GM10266 (cell line): ENCODE results near the gene CNOT3.
"Not testable (repeated sequence)": the region's sequence is repeated elsewhere in the genome, so short reads cannot be mapped to it uniquely, and the experiment has no call there.

Experiments used
- DNase-seq: peaks from one replicate; pipeline ENCODE4 v3.0.0; 2012; ENCODE audit errors: extremely low spot score
- TF ChIP-seq, protein P1 (sequence below): IDR thresholded peaks from 2 replicates; pipeline ENCODE4 v1.5.1; 2012; ENCODE audit warnings: mild to moderate bottlenecking, low read depth; ENCODE audit not compliant: control insufficient read depth, insufficient read depth; ENCODE audit errors: missing control alignments

CNOT3 gene

DNA sequence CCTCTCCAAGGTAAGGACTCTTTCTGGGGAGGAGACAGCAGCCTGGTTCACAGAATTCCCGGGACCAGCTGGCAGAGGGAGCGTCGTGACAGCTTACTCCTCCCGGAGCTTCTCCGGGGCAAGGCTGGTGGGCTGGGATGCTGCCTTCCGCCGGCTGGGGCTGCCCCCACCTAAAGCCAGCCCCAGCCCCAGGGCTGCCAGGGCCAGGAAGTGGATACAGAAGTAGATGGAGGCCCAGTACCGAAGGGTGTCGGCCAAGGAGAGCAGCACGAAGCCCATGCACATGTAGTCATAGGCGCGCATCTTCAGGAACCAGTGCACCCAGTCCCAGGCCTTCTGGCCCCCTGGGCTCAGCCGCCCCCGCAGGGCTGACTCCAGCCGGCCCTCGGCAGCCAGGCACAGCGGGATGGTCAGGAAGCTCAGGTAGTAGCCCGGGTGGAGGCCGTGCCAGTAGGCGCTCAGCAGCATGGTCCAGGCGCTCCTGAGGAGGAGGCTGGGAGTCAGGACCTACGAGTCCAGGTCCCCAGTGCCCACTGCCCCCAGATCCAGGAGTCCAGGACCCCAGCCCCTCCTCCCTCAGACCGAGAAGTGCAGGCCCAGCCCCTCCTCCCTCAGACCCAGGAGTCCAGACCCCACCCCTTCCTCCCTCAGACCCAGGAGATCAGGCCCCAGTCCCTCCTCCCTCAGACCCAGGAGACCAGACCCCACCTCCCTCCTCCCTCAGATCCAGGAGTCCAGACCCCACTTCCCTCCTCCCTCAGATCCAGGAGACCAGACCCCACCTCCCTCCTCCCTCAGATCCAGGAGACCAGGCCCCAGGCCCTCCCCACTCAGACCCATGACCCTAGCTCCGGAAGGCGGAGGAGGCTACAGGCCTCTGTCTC lies 36.6 kb downstream of the CNOT3 start:
- TF ChIP-seq, protein P1, sequence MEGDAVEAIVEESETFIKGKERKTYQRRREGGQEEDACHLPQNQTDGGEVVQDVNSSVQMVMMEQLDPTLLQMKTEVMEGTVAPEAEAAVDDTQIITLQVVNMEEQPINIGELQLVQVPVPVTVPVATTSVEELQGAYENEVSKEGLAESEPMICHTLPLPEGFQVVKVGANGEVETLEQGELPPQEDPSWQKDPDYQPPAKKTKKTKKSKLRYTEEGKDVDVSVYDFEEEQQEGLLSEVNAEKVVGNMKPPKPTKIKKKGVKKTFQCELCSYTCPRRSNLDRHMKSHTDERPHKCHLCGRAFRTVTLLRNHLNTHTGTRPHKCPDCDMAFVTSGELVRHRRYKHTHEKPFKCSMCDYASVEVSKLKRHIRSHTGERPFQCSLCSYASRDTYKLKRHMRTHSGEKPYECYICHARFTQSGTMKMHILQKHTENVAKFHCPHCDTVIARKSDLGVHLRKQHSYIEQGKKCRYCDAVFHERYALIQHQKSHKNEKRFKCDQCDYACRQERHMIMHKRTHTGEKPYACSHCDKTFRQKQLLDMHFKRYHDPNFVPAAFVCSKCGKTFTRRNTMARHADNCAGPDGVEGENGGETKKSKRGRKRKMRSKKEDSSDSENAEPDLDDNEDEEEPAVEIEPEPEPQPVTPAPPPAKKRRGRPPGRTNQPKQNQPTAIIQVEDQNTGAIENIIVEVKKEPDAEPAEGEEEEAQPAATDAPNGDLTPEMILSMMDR, result no peak
- DNase-seq, result no peak

DNA sequence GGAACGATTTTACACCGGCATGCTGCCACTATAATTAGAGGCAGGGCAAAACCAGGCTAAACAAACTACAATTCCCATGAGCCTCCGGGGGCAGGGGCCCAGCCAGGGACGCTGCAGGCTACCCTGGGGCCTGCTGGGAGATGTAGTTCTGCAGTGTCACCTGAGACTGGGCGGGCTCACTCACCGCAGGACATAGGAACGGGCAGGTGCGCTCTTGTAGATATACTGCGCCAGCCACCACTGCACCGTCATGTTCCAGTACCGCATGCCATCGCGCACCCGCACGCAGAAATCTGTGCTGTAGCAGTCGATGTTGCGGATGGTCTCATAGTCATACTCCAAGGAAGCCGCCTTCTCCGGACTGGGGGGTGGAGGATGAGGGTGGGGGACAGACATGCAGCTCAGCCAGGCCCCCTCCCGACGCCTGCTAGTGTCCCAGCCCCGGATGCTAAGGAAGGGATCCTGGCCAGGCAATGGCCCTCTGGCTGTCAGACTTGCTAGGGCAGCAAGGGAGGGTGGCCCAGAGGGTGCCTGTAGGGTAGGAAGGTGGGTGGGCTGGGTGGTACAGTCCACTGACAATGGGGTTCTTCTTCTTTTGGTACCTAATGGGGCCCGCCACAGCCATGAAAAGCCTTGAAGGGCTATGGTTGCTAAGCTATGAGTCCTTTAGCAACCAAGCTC lies 41.2 kb downstream of the CNOT3 start:
- DNase-seq, result no peak
- TF ChIP-seq, protein P1, result no peak

DNA sequence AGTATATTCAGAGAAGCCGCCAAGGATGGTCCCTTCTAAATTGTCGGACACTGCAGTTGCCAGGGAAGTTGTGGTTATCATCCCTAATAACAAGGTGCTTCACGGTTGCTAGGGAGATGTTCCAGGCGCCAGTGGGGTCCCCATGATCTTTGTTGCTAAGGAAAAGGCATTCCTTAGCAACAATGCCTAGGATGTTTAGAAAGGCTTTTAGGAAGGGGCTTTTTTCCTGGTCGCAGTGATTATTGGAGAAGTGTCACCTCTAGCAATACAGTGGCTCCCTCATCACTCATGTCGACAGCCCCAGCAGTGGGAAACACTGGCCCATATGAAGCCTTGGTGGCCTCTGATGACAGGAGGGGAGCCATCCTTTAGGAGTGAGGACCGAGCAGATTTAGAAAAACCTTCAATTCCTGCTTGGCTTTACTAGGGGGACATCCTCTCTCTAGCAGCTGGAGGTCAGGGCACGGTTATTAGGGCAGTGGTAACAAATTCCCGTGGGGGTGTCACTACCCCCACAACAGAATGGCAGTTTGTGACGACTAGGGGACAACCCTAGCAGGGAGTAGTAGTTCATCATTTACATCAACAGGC lies 41.8 kb downstream of the CNOT3 start:
- no peak for DNase-seq
- TF ChIP-seq, protein P1, result no peak

DNA sequence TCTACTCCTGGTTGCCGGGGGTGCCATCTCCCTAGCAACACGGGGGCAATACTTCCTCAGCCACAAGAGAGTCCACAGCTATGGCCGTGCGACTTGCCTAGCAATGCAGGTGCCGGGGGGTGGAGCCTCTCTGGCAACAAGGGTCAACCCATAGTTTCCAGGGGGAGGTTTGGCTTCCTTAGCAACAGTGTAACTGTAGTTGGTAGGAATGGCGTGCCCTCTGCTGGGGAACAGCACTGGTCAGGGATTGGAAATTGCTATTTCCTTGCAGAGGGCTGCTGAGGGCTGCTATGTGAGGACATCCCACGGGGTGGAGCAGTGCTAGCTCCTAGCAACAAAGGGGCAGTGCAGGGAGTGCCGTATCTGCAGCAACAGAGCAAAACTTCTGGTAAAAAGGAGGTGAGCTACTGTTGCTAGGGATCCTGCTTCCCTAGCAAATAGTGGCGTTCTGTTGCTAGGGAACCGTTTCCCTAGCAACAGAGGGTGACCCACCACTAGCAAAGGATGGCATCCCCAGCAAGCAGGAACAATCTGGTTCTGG lies 42.4 kb downstream of the CNOT3 start:
- DNase-seq, result no peak
- TF ChIP-seq, protein P1, result peak; percentile 22

DNA sequence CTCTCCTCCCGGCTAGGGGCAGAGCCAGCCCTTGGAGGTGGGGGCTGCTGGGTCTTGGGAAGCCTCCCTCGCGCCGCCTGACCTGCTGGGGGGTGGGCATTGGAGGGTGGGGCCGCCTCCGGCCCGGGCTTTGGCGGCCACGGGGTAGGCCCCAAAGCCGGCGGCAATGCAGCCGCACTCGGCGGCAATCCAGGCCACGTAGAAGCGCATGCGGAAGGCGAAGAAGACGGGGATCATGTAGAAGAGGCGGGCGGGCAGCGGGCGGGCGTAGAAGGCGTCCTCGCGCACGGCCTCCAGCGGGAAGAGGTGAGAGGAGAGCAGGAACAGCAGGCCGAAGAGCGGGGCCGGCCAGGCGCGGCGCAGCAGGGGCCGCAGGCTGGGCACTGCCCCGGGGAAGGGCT lies 43.1 kb downstream of the CNOT3 start:
- TF ChIP-seq, protein P1, result no peak
- no peak for DNase-seq

DNA sequence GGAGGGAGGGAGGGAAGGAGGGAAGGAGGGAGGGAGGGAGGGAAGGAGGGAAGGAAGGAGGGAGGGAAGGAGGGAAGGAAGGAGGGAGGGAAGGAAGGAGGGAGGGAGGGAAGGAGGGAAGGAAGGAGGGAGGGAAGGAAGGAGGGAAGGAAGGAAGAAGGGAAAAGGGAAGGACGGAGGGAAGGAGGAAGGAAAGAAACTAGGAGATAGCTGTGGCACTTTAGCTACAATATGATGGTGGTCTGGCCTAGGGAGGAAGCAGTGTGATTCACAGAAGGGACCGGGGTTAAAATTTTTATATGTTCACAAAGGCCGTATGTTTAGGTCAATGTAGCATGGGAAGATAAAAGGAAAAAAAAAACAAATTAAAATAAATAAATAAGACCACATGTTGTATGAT lies 44.3 kb downstream of the CNOT3 start:
- DNase-seq, result not testable (repeated sequence)

DNA sequence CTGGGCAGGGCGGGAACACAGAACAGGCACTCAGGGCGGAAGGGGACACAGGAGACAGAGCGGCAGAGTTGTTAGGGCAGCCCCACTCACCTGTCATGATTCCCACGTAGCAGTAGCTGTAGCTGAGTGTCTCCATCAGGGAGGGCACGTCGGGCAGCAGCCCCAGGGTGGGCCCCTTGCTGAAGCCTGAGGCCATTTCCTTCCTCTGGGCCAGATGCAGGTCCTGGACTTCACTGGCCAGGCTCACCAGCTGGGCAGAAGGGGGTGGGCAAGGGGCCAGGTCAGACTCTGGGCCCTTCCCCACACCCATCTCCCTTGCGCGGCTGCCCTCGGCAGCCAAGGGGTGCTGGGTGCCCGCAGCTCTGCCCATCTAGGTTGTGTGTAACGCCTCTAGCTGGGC lies 45.9 kb downstream of the CNOT3 start:
- no peak for DNase-seq
- TF ChIP-seq, protein P1, result no peak
